NCI-H748 (cell line): ENCODE data around the gene DDIAS.
A peak's percentile ranks its signal among the peaks of the same experiment; 100 is the strongest.
"Not testable (repeated sequence)": the region's sequence is repeated elsewhere in the genome, so short reads cannot be mapped to it uniquely, and the experiment has no call there.

Experiments used
- DNase-seq: peaks from one replicate; lab custom pipeline; 2025; ENCODE audit not compliant: unreplicated experiment; lab: John Stamatoyannopoulos, UW

The DDIAS gene

DNA sequence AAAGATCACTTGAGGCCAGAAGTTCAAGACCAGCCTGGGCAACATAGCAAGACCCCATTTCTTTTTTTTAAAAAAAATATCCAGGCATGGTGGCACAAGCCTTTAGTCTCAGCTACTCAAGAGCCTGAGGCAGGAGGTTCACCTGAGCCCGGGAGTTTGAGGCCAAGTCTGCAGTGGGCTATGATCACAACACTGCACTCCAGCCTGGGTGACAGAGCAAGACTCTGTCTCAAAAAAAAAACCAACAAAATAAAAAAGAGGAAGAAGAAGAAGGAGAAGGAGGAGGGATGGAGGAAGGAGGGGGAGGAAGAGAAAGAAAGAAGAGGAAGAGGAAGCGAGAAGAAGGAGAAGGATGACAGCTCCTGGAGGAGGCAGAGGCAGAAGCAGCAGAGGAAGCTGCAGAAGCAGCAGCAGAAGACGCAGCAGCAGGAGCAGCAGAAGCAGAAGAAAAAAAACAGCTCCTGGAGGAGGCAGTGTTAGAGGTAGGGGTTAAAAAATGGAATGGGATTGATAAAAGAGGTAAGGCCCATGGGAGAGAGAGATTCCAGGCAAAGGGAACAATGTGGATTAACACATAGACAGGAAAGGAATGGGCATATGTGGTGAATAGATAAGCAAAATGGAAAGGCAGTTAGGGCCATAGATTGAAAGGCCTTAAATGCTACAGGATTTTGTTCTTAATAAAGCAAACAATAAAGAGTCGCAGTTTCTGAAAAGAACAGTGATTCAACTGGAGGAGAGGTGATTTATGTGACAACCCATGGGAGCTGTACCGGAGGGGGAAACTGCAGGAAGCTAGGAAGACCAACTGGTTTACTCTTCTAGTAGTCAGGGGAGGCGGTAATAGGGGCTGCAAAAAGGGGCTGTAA lies 12.2 kb upstream of the DDIAS start:
- no peak for DNase-seq

- no peak for DNase-seq
These were observed 11.6 kb upstream of the DDIAS start for GRCh38 chr11:82890002-82890341.

GRCh38 chr11:82890936-82891335 lies 10.6 kb upstream of the DDIAS start:
- no peak for DNase-seq

DNA sequence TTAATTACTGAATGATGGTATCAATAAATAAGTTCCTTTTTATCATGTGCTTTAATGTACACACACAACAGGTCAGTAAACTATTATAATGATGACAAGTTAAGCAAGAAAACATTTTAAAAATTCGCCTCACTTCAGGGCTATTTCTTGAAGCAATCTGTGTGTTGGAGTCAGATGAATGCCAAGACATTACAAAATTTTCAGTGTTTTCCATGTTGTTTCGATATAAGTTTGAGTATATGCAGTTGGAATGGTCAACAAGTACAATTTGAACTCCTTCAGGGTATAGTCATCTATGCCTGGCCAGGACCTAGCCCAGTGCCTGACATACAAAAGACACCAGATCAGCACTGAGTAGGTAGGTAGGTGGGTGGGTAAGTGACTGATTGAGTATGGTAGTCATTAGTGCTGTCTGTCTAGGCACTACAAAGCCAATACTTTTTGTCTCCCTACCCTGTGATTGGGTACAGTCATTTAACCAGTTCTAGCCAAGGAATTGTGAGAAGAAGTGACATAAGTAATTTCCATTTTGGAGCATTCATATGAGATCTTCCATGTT lies 8.8 kb upstream of the DDIAS start:
- no peak for DNase-seq

DNA sequence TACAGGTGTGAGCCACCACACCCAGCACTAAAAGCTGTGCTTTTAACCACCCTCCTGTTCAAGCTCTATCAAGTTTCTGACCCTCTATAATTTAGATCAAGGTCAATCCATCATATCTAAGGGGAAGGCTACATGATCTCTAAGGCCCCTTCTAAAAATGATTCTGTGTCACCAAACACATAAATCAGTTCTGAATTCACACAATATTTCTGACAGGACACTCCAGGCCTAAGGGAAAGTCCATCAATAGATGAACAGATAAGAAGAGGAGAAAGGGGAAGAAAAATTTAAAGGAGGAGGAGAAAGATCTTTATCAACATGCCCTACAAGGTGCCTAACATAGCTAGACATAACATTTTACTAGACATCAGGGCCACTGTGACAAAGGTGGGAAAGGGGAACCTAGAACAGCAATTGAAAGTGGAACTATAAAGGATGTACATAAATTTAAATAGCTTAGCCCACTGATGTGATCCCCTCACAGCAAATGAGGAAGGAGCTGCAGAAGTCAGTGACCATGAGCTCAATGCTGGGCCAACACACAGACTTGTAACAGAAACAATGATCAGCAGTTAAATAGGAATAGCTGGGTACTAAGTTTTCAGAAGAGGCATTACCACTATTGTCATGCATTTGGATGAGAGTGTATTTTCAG lies 6.0 kb upstream of the DDIAS start:
- DNase-seq, result no peak

GRCh38 chr11:82896183-82896582 lies 5.4 kb upstream of the DDIAS start:
- DNase-seq, result no peak

DNA sequence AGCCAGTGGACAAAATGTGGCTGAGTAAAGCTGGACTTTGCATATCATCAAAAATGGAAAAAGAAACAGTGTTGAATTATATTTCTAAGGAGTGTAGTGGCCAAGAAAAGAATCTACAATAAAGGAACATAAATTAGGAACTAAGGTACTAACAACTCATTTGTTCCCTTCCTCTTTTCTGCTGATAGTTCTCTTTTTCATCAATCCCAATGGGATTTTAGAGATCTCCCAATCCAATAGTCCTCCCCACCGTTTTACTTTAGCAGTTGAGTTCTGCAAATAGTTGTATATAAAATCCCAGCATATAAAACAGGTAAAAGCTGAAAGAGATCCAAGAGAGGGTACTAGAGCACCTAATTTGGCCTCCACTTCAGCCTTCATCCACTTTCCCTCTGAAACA lies 3.3 kb upstream of the DDIAS start:
- DNase-seq, result no peak

GRCh38 chr11:82899186-82899820 lies 2.2 kb upstream of the DDIAS start:
- DNase-seq, result no peak

- DNase-seq, result no peak
These were observed 1.6 kb upstream of the DDIAS start for GRCh38 chr11:82899957-82900276.

- peak; percentile 90 for DNase-seq
These were observed 1.0 kb upstream of the DDIAS start, which contains the start of gene PRCP for GRCh38 chr11:82900277-82901164. PRCP (minus strand) TSS chr11:82900430; CDS start chr11:82900402, 28 bp downstream.

GRCh38 chr11:82901922-82902485 lies 468 bp downstream of the DDIAS start:
- DNase-seq, result no peak

DNA sequence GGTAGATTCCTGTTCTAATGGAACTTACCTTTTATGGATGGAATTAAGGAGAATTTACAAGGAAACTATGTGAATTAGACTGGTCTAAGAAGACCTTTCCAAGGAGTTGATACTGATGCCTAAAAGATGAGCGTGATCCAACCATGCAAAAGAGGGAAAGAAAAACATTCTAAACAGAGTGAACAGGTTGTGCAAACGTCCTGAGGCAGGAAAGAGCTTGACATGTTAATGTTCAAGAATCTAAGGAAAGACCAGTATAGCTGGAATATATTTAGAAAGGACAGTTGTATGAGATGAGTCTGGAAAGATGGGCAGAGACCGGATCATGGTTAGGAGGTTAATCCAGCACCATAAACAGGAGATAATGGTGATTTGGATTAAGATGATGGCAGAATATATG lies 1.3 kb downstream of the DDIAS start:
- no peak for DNase-seq

- no peak for DNase-seq
These were observed 2.5 kb downstream of the DDIAS start for GRCh38 chr11:82903843-82904586.

DNA sequence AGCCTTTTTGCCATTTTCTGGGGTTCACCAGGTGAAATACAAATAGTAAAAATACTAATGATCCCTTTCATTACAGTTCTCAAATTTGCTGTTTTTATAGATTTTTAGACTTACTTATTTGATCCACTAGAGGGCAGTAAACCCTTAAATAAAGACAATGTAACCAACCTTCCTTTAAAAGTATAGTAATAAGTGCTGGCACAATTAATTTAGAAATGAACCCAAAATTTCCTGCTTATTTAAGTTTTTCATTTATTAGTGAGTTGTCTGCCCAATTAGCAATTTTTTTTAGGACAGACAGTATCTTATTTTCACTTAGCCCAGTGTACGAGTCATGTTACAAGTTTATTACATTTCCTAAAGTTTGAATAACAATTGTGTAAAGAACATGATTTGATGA lies 4.7 kb downstream of the DDIAS start:
- peak; percentile 28 for DNase-seq

DNA sequence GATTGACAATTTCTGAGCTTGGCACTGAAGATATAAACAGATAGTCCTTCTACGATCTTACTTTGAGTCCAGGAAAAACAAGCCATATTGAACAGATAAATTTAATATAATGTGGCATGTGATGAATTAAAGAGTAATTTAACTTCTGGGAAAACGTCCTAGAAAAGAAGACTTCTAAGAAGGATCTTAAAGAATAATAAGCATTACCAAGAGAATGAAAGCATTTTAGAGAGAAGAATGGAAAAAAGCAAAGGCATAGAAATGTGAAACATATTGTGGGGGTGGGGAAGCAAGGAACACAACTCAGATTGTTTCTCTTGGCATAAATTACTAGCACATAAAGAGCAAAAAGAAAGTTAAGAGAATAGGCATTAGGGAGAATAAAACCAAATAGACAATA lies 5.4 kb downstream of the DDIAS start:
- DNase-seq, result no peak

DNA sequence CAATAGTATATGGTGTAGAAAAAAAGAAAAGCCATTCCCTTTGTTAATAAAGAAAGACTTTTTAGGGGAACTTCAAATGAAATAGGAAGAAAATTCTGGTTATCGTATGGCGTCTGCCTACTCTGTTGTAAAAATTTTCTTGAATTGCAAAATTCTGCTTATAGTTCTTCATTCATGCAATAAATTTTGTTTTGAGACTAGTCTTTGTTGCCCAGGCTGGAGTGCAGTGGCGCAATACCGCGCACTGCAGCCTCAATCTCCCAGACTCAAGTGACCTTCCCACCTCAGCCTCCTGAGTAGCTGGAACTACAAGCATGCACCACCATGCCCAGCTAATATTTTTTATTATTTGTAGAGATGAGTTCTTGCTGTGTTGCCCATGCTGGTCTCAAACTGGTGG lies 5.8 kb downstream of the DDIAS start:
- DNase-seq, result no peak

GRCh38 chr11:82908311-82908710 lies 6.8 kb downstream of the DDIAS start:
- no peak for DNase-seq

- DNase-seq, result no peak
These were observed 7.6 kb downstream of the DDIAS start for GRCh38 chr11:82909015-82909640.

DNA sequence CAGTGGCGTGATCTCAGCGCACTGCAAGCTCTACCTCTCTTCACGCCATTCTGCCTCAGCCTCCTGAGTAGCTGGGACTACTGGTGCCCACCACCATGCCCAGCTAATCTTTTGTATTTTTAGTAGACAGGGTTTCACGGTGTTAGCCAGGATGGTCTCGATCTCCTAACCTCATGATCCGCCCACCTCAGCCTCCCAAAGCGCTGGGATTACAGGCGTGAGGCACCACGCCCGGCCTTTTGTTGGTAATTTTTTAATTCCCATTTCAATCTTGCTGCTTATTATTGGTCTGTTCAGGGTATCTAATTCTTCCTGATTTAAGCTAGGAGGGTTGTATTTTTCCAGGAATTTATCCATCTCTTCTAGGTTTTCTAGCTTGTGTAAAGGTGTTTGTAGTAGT lies 18.2 kb downstream of the DDIAS start:
- DNase-seq, result not testable (repeated sequence)
